C1 segment of cervical spinal cord (tissue), 14 donors: ENCODE measurements around the gene PRRT3.
"Not testable (repeated sequence)": the region's sequence is repeated elsewhere in the genome, so short reads cannot be mapped to it uniquely, and the experiment has no call there.

ENCODE experiments used
- DNase-seq, 14 donors: peaks; one replicate each; lab custom pipeline; 2025; lab: John Stamatoyannopoulos, UW

The PRRT3 gene

DNA sequence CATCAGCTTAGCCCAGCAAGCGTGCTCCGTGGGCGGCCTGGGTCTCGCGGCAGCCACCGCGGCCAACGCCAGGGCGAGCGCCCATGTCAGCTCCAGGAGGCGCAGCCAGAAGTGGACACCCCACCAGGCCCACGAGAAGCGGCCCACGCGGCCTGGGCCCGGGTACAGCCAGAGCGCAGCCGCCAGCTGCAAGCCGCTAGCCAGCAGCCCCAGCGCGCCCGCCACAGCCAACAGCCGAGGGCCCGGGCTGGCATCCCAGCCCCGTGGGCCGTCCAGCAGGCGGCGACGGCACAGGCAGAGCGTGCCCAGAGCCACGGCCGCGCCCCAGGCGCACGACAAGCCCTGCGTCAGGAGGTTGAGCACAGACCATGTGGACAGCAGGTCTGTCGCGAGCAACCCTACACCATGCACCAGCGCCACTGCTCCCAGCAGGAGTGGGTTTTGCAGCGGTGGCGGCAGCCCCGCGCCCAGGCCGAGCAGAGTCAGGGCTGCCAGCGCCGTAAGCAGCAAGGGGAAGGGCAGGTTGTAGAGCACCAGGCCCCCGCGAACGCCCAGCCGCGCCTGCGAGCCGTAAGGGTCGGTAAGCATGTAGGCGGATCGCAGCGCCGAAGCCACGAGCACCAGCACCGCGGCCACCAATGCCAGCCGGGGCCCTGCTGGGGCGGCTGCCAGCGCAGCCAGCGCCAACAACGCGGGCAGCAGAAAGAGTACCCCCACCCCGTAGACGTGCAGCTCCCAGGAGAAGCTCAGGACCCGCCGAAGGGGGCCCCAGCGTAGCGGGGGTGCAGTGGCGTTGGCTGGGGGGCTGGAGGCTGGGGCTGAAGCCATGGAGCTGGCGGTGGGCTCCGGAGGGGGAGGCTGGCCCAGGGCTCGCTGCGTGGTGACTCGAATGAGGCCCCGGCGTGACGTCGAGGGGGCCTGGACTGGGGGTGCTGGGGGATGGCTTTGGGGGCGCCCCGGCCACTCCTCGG lies 4.9 kb downstream of the PRRT3 start:
- peak in 13 of 14 donors; percentile 30 to 80 (median 68) for DNase-seq

DNA sequence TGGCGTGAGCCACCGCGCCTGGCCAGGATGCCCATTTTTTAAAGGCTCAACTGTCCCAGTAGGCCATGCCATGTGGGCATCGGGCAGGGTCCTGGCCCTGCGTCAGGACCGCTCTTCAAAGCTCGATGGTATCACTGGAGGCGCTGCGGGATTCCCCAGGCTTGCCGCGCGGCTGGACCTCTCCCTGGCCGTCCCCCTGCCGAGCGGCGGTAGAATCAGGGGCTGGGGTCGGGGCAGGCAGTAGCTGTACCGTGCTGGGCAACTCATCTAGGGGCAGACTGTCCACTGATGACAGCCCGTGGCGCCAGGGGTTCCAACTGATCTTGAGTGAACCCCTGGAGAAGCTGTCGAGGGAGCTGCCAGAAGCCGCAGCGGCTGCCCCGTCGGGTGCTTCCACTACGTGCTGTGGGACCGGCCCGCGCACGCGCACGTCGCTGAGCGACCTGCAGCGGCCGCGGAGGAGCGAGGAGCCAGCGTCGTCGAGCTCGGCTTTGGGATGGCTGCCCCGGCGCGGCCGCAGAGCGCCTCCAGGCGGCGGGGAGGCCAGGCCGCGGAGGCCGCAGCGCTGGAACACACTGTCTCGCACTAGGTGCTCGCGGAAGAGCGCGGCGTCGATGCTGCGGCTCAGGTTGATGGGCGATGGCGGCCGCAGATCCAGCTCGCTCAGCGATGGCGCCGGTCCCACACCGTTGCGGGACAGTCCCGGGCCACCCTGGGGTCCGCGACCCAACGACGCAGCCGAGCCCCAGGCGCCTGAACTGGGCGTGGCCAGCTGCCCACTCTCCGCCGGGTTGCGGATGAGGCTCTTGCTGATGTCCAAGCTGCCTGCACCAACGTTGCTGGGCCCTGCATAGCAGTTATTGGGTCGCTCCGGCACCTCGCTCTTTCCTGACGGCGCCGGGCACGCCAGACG lies 5.8 kb downstream of the PRRT3 start:
- peak in 13 of 14 donors; percentile 40 to 89 (median 74) for DNase-seq

DNA sequence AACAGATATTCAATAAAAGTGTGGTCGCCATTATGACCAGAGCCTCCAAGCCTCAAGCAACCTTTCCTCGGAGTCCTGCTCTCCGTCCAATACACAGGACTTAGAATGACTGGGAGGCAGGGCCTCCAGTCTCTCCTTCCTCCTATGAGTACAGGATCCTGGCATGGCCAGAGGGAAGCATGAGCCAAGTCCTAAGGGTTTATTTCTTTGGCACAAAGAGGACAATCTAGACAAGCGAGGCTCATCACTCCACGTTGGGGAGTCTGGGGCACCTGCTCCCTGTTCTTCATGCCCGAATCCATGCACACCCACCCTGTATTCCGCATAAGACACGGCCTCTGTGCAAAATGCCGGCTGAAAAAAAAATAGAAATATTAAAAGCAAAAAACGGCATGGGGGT lies 6.8 kb downstream of the PRRT3 start:
- peak in 1 of 14 donors; percentile 32 for DNase-seq

DNA sequence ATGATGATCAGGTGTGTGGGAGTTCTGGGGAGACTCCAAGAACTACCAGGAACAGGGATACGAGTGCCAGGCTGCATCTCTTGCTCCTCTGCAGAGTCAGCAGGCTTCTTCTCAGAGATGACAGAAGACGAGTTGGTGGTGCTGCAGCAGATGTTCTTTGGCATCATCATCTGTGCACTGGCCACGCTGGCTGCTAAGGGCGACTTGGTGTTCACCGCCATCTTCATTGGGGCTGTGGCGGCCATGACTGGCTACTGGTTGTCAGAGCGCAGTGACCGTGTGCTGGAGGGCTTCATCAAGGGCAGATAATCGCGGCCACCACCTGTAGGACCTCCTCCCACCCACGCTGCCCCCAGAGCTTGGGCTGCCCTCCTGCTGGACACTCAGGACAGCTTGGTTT lies 7.9 kb downstream of the PRRT3 start:
- no peak for DNase-seq

DNA sequence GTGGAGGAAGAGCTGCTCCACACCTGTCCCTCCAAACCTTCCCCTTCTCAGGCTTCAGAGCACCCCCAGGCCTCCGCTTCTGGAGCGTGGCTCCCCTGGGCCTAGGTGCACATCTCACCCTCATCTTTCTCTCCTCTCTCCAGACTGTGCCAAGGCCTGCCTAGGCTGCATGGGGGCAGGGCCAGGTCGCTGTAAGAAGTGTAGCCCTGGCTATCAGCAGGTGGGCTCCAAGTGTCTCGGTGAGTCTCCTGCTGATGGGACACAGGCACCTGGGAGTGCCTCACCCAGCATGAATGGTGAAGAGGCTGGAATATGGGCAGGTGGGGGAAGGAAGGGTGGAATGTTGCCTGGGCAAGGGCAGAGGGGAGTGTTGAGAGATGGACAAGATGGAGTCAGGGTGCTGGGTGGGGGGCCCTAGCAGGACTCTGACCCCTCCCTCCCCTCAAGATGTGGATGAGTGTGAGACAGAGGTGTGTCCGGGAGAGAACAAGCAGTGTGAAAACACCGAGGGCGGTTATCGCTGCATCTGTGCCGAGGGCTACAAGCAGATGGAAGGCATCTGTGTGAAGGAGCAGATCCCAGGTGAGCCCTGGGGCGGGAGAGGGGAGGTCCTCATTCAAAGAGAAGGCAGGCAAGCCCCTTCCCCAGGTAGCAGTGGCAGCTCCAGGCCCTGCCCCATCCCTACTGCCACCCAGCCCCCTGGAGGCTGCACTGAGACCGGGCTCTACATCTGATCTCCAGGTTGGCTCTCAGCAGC lies 9.1 kb downstream of the PRRT3 start:
- DNase-seq, result no peak

DNA sequence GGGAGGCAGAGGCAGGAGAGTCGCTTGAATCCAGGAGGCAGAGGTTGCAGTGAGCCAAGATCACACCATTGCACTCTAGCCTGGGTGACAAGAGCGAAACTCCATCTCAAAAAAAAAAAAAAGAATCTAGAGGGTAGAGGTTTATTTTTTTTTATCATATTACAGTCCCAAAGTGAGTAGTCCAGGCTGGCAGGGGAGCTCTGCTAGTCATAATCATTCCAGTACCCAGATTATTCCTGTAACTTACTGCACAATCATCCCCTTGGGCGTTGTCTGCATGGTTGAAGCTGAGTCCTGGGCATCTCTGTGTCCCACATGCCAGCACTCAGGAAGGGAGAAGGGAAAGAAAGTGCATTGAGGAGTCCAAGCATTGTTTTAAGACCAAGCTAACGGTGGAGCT lies 10.0 kb downstream of the PRRT3 start:
- DNase-seq, result no peak

DNA sequence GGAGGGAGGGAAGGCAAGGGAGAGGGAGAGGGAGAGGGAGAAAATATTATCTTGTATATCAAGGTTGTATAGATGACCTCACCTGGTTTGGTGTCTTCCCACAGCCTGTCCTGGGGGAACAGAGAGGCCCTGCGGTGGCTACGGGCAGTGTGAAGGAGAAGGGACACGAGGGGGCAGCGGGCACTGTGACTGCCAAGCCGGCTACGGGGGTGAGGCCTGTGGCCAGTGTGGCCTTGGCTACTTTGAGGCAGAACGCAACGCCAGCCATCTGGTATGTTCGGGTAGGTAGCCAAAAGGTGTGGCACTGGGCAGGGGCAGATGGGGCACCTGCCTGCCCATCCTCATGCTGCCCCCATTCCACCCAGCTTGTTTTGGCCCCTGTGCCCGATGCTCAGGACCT lies 11.5 kb downstream of the PRRT3 start:
- peak in 1 of 14 donors; percentile 47 for DNase-seq

DNA sequence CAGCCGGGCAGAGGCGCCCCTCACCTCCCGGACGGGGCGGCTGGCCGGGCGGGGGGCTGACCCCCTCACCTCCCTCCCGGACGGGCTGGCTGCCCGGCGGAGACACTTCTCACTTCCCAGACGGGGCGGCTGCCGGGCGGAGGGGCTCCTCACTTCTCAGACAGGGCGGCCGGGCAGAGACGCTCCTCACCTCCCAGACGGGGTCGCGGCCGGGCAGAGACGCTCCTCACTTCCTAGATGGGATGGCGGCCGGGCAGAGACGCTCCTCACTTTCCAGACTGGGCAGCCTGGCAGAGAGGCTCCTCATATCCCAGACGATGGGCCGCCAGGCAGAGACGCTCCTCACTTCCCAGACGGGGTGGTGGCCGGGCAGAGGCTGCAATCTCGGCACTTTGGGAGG lies 12.3 kb downstream of the PRRT3 start:
- DNase-seq, result not testable (repeated sequence)

DNA sequence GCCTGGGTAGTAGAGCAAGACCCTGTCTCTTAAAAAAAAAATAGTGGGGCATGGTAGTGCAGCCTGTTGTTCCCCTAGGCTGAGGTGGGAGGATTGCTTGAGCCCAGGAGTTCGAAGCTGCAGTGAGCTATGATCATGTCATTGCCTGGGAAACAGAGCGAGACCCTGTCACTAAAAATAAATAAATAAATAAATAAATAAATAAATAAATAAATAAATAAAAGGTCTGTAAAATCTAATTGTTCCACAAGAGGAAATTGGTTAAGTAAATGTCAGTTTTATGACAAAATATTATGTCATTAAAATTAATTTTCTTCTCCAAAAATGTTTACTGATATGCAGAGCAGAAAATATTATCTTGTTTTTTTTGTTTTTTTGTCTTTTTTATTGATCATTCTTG lies 13.2 kb downstream of the PRRT3 start:
- DNase-seq, result no peak

DNA sequence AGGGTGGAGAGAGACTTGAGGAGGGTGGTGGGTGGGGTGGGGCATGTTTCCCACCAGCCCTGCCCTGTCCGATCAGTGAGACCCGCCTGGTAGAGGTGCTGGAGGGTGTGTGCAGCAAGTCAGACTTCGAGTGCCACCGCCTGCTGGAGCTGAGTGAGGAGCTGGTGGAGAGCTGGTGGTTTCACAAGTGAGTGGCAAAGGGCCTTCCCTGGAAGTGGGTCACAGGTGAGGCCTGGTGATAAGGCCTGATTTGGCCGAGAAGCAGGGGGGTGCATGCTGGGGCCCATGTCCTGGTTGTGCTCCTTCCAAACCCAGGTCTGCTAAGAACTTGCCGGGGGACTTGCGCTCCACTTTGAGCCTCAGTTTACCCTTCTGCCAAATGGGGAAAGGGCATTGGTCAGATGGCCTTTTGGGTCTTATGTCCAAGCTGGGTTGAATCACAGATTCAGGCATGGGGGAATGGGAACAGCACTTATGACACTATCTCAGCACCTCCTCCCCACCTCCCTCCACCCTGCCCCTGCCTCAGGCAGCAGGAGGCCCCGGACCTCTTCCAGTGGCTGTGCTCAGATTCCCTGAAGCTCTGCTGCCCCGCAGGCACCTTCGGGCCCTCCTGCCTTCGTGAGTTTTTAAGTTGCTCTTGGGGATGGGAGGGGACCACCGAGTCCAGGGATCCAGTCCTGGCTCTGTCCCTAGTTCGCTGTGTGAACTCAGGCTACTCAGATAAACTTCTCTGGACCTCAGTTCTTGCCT lies 14.5 kb downstream of the PRRT3 start:
- no peak for DNase-seq

DNA sequence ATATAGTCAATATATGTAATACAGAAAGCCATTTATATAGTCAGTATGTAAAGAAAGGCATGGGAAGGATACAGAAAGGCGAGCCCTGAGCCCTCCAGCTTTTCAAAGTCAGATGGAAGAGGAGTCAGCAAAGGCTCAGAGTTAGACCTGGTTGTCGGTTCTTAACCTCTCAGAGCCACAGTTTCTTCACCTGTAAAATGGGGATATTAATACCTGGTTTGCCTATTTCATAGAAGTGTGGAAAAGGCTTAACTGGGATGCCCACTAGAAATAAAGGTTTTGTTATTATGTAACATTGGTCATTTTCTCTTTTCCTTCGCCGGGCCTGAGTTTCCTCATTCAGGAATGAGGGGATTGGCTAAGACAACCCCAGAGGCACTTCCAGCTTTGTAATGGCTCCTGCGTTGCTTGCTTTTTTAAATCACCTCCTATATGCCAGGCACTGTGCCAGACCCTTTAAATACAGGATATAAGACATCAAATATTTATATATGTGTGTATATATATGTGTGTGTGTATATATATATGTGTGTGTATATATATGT lies 16.2 kb downstream of the PRRT3 start:
- DNase-seq, result no peak

DNA sequence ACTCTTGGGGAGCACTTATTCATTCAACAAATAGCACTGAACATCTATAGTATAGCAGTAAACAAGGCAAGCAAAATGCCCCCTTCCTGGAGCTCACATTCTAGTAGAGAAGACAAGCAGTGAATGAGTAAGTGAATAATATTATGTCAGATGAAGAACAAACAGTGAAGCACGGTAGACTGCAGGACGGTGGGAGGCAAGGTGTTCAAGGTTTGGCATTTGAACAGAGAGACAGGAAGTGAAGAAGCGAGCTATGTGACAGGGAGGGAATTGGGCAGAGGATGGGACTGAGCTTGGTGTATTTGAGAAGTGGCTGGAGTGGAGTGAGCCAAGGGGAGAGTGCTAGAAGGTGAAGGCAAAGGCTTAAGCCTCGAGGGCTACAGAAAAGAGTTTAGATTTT lies 17.2 kb downstream of the PRRT3 start:
- DNase-seq, result no peak

DNA sequence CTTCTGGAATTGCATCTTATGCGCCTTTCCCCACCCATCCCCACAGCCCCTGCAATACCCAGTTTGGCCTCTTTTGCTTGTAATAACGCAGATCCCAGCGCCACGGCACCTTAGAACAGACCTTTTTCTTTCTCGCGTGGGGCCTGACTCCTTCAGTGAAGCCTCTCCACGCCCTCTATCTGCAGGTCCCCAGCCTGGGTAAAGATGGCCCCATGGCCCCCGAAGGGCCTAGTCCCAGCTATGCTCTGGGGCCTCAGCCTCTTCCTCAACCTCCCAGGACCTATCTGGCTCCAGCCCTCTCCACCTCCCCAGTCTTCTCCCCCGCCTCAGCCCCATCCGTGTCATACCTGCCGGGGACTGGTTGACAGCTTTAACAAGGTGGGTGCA lies 18.0 kb downstream of the PRRT3 start:
- peak in 3 of 14 donors; percentile 10 to 66 (median 35) for DNase-seq

DNA sequence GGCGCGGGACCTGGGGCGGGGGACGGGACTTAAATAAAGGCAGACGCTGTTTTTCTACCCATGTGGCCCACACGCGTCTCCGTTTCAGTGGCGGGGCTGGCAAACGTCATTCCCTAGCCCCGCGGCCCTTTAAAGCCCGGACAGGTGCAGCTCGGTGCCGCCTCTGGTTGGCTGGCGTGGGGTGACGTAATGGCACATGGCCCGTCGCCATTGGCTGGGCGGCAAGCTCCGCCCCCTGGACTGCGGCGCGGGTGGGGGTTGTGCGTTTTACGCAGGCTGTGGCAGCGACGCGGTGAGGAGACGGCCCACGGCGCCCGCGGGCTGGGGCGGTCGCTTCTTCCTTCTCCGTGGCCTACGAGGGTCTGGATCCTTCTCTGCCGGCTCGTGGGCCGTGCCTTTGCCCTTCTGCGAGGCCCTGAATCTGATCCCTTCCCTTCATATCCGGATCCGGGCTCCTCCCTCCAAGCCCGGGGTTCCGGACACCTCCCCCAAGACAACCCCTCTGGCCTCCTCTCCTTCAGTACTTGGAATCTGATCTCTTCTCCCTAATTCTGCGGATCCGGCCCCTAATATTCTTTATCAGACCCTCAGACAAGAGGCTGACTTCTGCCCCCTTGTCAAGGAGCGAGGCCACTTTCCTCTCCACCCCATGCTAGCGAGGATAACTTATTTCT lies 18.5 kb downstream of the PRRT3 start, which contains the start of gene CRELD1:
TSS of gene CRELD1 (plus strand) at position 274 of the 674 bp plus-strand sequence. CDS start 605 bp downstream, outside the sequence.
- peak; percentile 69 to 96 (median 94) for DNase-seq

DNA sequence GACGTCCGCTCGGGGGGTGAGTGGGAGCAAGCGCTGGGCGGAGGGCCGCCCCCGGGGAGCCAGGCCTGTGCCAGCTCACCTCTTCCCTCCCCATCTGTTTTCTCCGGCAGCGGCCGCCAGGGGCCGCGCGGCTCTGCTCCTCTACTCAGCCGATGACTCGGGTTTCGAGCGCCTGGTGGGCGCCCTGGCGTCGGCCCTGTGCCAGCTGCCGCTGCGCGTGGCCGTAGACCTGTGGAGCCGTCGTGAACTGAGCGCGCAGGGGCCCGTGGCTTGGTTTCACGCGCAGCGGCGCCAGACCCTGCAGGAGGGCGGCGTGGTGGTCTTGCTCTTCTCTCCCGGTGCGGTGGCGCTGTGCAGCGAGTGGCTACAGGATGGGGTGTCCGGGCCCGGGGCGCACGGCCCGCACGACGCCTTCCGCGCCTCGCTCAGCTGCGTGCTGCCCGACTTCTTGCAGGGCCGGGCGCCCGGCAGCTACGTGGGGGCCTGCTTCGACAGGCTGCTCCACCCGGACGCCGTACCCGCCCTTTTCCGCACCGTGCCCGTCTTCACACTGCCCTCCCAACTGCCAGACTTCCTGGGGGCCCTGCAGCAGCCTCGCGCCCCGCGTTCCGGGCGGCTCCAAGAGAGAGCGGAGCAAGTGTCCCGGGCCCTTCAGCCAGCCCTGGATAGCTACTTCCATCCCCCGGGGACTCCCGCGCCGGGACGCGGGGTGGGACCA lies 19.2 kb downstream of the PRRT3 start:
- DNase-seq, result peak in 11 of 14 donors; percentile 27 to 77 (median 63)

DNA sequence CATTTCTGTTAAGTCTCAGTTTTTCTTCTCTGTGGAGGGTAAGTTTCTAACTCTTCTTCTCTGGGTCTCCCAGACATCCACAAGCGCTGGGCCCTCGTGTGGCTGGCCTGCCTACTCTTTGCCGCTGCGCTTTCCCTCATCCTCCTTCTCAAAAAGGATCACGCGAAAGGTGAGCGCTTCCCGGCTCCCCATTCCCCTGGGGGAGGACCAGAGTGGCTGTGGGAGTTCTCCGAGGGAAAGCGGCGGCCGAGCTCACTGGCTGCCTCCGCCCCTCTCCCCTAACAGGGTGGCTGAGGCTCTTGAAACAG lies 19.7 kb downstream of the PRRT3 start:
- DNase-seq, result no peak

DNA sequence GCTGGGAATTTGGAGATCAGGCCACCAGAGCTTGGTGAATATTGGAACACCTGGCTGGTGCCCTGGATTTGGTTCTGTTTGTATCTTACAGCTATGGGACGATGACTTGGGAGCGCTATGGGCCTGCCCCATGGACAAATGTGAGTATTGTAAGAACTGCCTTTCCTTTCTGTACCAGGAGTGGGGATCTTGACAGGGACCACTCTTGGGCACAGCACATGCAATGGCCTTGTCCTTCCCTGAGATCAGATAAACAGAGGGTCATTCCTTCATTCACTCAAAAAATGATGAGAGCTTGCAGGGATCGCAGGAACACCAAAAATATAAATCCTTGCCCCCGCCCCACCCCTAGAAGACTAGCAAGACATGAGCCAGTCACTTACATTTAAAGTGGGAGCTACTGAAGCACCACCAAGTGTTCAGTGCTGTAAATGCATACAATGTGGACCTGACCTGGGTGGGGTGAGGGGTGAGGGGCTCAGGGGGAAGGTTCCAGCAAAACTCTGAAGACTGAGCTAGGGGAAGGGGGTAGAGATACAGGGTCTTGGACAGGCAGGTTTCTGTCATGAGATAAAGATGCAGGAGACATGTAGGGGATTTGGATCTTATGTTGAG lies 21.3 kb downstream of the PRRT3 start:
- no peak for DNase-seq

DNA sequence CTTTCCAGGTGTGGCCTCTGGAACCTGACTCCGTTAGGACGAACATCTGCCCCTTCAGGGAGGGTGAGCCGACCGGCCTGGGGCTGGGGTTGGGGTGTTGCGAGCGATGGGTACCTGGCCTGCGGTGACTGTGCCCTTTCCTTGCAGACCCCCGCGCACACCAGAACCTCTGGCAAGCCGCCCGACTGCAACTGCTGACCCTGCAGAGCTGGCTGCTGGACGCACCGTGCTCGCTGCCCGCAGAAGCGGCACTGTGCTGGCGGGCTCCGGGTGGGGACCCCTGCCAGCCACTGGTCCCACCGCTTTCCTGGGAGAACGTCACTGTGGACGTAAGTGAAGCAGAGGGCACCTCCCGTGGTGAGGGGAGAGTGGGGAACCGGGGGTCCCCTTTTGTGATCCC lies 24.1 kb downstream of the PRRT3 start:
- no peak for DNase-seq
